Stimulated activated CD8-positive, alpha-beta memory T cell treated with anti-CD3 and anti-CD28 coated beads, Interleukin-4, amount 100 ng/mL, for 4 hours (primary cell): ENCODE results near the gene NCAPD2.

ENCODE experiments used
- DNase-seq, 2 donors: peaks; one replicate each; pipeline ENCODE4 v3.0.0-alpha.2; 2020; ENCODE audit warnings: low read depth in 2 of 2, low spot score in 1 of 2

NCAPD2 gene

GRCh38 chr12:6569786-6570185 lies 75.9 kb downstream of the NCAPD2 start:
- DNase-seq: no peak

- DNase-seq: no peak
Measured at GRCh38 chr12:6570264-6570887, 76.5 kb downstream of the NCAPD2 start.

- no peak for DNase-seq
Measured at GRCh38 chr12:6573001-6573400, 79.1 kb downstream of the NCAPD2 start.

GRCh38 chr12:6574576-6575295 lies 80.8 kb downstream of the NCAPD2 start:
- no peak for DNase-seq

GRCh38 chr12:6575648-6576047 lies 81.7 kb downstream of the NCAPD2 start:
- no peak for DNase-seq
